HG03066 (cell line): ENCODE results near the gene AMZ1.
A peak's percentile ranks its signal among the peaks of the same experiment; 100 is the strongest.
"Not testable (repeated sequence)": the region's sequence is repeated elsewhere in the genome, so short reads cannot be mapped to it uniquely, and the experiment has no call there.

Experiments
- ATAC-seq: cut with Tn5 transposase; IDR thresholded peaks from one replicate; pipeline ENCODE4 v1.9.1; 2021; ENCODE audit warnings: low read depth; ENCODE audit not compliant: unreplicated experiment

AMZ1 gene

GRCh38 chr7:2737771-2738540, 50.0 kb downstream of the AMZ1 start:
- no peak for ATAC-seq

- no peak for ATAC-seq
Measured at GRCh38 chr7:2738766-2739549, 51.0 kb downstream of the AMZ1 start.

GRCh38 chr7:2743523-2744185, 55.7 kb downstream of the AMZ1 start:
- ATAC-seq, result not testable (repeated sequence)

GRCh38 chr7:2748684-2749083, 60.7 kb downstream of the AMZ1 start:
- ATAC-seq, result not testable (repeated sequence)

GRCh38 chr7:2750004-2750407, 62.0 kb downstream of the AMZ1 start:
- no peak for ATAC-seq

GRCh38 chr7:2751086-2751485, 63.1 kb downstream of the AMZ1 start:
- no peak for ATAC-seq

GRCh38 chr7:2753148-2753547, 65.1 kb downstream of the AMZ1 start:
- no peak for ATAC-seq

- ATAC-seq, result no peak
Measured at GRCh38 chr7:2754086-2754485, 66.1 kb downstream of the AMZ1 start.

GRCh38 chr7:2754912-2755311, 66.9 kb downstream of the AMZ1 start:
- ATAC-seq, result no peak

GRCh38 chr7:2755531-2755930, 67.5 kb downstream of the AMZ1 start:
- ATAC-seq, result no peak

GRCh38 chr7:2757361-2757903, 69.4 kb downstream of the AMZ1 start:
- ATAC-seq, result no peak

- peak; percentile 62 for ATAC-seq
Measured at GRCh38 chr7:2757904-2758672, 70.1 kb downstream of the AMZ1 start.

- ATAC-seq, result peak; percentile 3
Measured at GRCh38 chr7:2758673-2759616, 70.9 kb downstream of the AMZ1 start.

- ATAC-seq, result no peak
Measured at GRCh38 chr7:2759736-2760097, 71.7 kb downstream of the AMZ1 start.

GRCh38 chr7:2760098-2760889, 72.3 kb downstream of the AMZ1 start:
- ATAC-seq, result no peak

- ATAC-seq, result no peak
Measured at GRCh38 chr7:2761131-2761624, 73.2 kb downstream of the AMZ1 start.

- ATAC-seq, result no peak
Measured at GRCh38 chr7:2761801-2762497, 73.9 kb downstream of the AMZ1 start.

GRCh38 chr7:2763597-2763996, 75.6 kb downstream of the AMZ1 start:
- ATAC-seq, result no peak
